Neutrophil (primary cell): ENCODE data around the gene ANGPTL5.

ENCODE experiments used
- H3K27ac ChIP-seq: fragments of 200-600 bp; sonication (generic); 2 replicates; pipeline ENCODE4 v1.5.1; 2016; ENCODE audit warnings: mild to moderate bottlenecking, moderate library complexity
- H3K27me3 ChIP-seq: fragments of 200-600 bp; sonication (generic); 2 replicates; pipeline ENCODE4 v1.6.0; 2016; ENCODE audit warnings: mild to moderate bottlenecking
- H3K36me3 ChIP-seq: fragments of 200-600 bp; sonication (generic); 2 replicates; pipeline ENCODE4 v1.5.1; 2017
- H3K4me1 ChIP-seq, 2 experiments: fragments of 200-600 bp in 1 of 2; sonication (generic) in 1 of 2; 1 replicate in 1 of 2; 2 replicates in 1 of 2; pipeline versions ENCODE4 v1.5.1 to v1.6.1; 2013 to 2016; ENCODE audit warnings: low read depth in 1 of 2, low read length in 1 of 2, mild to moderate bottlenecking in 1 of 2, moderate library complexity in 1 of 2; ENCODE audit not compliant: control insufficient read depth in 1 of 2, insufficient read depth in 1 of 2
- H3K4me3 ChIP-seq, 2 experiments: fragments of 200-600 bp in 1 of 2; sonication (generic) in 1 of 2; 1 replicate in 1 of 2; 2 replicates in 1 of 2; pipeline ENCODE4 v1.5.1; 2013 to 2016; ENCODE audit warnings: low read depth in 1 of 2, low read length in 1 of 2, mild to moderate bottlenecking in 1 of 2, moderate library complexity in 1 of 2
- H3K9me3 ChIP-seq: fragments of 200-600 bp; sonication (generic); 2 replicates; pipeline ENCODE4 v1.5.1; 2016
- CTCF ChIP-seq: fragments of 200-600 bp; sonication (generic); IDR thresholded peaks from 2 replicates; pipeline ENCODE4 v1.5.1; 2016; ENCODE audit warnings: antibody characterized with exemption

The ANGPTL5 gene

GRCh38 chr11:101945448-101945847 is 29.1 kb upstream of the ANGPTL5 start:
- H3K27ac ChIP-seq: no peak overlapping the region
- no peaks in the 10 kb centered on the region for H3K36me3 ChIP-seq
- TF ChIP-seq CTCF: no peak
- no peaks in the 10 kb centered on the region for H3K27me3 ChIP-seq
- H3K4me3 ChIP-seq: no peak overlapping the region
- H3K9me3 ChIP-seq: no peaks in the 10 kb centered on the region
- H3K4me1 ChIP-seq: no peaks in the 10 kb centered on the region

- H3K4me3 ChIP-seq: no peak overlapping the region
- H3K27ac ChIP-seq: no peak overlapping the region
- H3K4me1 ChIP-seq: no peaks in the 10 kb centered on the region
- no peak for TF ChIP-seq CTCF
- H3K36me3 ChIP-seq: no peaks in the 10 kb centered on the region
- no peaks in the 10 kb centered on the region for H3K9me3 ChIP-seq
- H3K27me3 ChIP-seq: no peaks in the 10 kb centered on the region
Observed at GRCh38 chr11:101944923-101945322, 28.6 kb upstream of the ANGPTL5 start.

- Histone ChIP-seq H3K36me3 (no peaks in the 10 kb centered on the region), H3K4me3 (no peak overlapping the region), H3K27ac (no peak overlapping the region), H3K9me3 (no peaks in the 10 kb centered on the region), H3K4me1 (no peaks in the 10 kb centered on the region), H3K27me3 (no peaks in the 10 kb centered on the region)
- TF ChIP-seq CTCF: no peak
Observed at GRCh38 chr11:101940901-101941520, 24.7 kb upstream of the ANGPTL5 start.

GRCh38 chr11:101931692-101932091 is 15.4 kb upstream of the ANGPTL5 start:
- Histone ChIP-seq H3K27ac (no peak overlapping the region), H3K36me3 (no peaks in the 10 kb centered on the region), H3K27me3 (no peaks in the 10 kb centered on the region), H3K4me3 (no peak overlapping the region), H3K9me3 (no peaks in the 10 kb centered on the region), H3K4me1 (no peaks in the 10 kb centered on the region)
- no peak for TF ChIP-seq CTCF

GRCh38 chr11:101929294-101929915 is 13.1 kb upstream of the ANGPTL5 start:
- no peak for TF ChIP-seq CTCF
- Histone ChIP-seq H3K27me3 (no peaks in the 10 kb centered on the region), H3K4me1 (no peaks in the 10 kb centered on the region), H3K27ac (no peak overlapping the region), H3K4me3 (no peak overlapping the region), H3K9me3 (no peaks in the 10 kb centered on the region), H3K36me3 (no peaks in the 10 kb centered on the region)
